ENCODE data around the gene ZSWIM1.

- TF ChIP-seq CTCF (IDR thresholded peaks at IDR 0.05 in 8 of 11, conservative IDR thresholded peaks at IDR 0.05 in 3 of 11) (no peak), POLR2A (IDR thresholded peaks at IDR 0.05) (peak in 1 of 3 donors; percentile 9), POLR2AphosphoS5 (IDR thresholded peaks at IDR 0.05) (peak in 1 of 3 donors; percentile 49)
Measured at GRCh38 chr20:45892049-45892825, 11.2 kb downstream of the ZSWIM1 start.
